Measurements from ENCODE around the gene CHIT1.

CHIT1 gene

GRCh38 chr1:203173566-203173965 is 55.9 kb downstream of the CHIT1 start:
- DNase-seq: no peak

DNA sequence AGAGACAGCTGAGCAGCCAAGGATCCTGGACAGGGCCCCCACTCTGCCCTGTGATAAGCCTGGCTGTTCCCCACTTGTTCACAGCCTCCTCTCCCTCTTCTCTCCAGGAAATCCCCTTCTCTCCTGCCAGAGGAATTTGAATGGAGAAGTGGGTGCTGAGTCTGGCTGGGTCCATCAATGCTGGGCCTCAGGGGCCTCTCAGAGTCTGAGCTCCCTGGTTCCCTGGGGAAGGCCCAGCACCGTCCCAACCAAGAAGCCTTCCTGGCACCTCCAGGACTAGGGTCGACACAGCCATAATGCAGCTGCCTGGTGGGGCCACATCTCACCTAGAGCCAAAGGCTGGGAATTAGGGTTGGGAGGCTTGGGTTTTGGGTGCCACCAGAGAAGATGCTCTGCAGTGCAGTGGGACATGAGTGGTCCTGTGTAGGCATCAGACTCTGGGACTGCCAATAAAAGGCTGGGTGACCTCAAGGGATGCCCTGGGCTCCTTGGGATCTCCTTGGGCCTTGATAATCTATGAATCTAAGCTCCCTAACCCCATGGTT is 56.4 kb downstream of the CHIT1 start:
- no peak for DNase-seq

DNA sequence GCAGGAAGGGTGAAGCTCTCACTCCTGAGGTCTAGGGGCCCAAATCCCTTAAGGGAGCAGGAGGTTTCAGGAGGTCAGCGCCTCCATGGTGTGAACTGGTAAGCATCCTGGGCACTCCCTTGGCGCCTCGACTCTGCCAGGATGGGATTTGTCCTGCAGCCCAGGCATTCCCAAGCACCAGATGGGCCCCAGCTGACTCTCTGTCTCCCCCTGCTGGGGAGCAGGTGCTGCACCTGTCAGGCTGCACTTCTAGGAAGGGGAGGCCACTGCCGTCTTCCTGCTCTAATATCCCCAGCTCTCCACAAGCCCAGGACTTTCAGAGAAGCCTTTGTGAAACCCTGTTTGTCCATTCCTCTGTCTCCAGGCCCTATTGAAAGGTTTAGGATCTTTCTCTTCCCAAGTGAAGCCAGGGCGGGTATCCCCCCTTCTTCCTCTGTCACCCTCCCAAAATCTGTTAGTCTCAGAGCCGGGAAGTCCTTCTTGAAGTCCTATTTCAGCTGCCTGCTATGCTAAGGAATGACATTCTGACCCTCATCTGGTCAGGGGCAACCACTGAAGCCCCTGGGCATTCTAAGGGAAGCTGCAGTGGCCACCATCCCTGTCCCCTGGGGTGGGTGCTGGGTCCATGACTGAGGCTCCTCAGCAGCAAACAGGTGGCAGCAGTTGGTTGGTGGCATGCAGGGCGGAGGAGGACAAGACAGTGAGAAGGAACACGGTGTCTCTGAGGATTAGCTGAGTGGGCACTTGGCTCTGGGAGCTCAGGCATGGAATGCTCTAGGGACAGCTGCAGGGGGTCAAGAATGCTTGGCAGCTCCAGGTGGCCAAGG is 57.1 kb downstream of the CHIT1 start:
- DNase-seq: peak; percentile 73

DNA sequence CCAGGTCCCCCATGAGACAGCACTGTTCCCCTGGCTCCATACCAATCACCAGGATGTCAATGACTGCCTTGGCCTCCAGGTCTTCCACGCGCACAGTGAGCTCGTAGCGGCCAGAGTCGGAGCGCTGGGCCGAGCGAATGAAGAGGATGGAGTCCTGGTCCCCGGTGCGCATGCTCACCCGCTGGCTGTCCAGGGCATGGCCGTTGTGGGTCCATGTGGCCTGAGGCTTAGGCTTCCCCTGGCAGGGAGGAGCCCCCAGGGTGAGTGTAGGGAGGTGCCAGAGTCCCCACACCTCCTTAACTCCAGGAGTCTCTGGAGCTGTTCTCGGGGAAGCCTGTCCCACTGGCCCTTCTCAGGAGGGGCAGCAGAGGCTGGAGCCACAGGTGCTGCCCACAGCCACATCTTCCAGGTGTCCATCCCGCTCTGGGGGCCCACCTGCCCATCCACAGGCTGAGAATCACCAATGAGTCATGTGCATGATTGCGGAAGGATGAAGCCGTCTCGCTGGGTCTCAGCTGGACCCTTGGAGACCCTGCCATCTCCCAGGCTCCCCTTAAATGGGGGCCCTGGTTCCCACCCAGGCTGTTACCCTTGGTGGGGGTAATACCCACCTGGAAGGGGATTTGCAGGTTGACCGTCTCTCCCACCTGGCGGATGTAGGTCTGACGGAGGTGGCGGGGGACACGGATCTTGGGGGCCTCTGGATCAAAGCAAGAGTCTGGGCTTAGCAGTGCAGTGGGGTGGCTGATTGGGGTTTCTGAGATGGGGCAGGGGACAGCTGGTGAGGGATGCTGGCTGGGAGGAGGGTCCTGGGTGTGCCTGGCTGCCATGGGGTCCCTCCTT is 57.9 kb downstream of the CHIT1 start:
- no peak for DNase-seq

GRCh38 chr1:203170625-203171330 is 58.7 kb downstream of the CHIT1 start:
- DNase-seq: no peak

DNA sequence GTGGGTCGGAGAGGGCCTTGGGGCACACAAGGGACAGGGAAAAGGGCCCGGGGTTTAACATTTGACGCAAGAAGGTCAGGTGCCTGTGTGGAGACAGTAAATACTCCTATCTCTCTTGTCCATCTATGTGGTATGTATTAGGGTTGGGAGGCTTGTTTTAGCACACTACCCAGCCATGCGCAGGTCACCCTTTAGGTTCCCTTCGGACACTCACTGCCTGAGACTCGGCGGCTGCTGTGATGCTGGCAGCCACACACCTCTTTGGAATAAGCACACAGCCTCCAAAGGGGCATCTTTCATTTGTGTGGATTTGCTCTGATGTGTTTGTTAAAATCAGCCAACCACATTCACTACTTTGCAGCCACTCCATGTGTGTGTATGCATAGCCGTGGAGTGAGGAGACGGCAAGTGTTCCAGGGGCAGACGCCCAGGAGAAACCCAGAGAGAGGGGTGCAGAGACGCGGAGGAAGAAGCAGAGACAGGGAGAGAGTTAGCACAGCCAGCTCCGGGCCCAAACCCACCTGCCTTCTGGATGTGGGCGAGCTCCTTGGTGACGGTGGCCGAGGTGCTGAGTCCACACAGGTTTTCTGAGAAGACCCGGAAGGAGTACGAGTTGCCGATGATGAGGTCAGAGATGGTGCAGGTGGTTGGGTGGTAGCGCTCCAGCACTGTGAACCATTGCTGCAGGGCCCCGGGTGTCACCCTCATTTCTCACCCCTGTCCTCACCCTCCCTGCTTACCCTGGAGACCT is 59.5 kb downstream of the CHIT1 start:
- DNase-seq: no peak

- DNase-seq: no peak
Measured at GRCh38 chr1:203168991-203169390, 60.5 kb downstream of the CHIT1 start.

DNA sequence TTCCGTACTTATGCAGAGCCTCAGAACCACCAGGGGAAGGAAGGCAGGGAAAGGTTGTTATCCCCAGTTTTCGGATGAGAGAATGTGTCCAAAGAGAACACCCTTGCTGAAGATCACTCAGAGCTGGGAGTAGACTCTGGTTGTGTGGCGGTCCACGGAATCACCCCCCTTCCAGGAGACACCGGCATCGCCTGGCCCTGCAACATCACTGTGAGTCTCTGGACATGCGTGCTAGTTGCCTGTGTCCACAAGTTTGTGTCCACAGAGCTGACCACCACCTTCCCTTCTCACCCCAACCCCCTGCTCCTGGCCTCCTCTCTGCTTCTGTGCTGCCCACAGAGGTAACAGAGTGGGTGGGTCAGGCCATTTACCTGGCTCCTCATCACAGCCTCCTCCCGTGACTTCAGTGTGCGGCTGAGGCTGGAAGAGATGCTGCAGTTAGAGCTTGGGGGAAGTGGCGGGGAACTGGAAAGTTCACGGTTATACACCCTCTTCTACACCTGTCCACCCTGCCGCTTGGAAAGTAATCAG is 61.2 kb downstream of the CHIT1 start:
- no peak for DNase-seq

- DNase-seq: no peak
Measured at GRCh38 chr1:203167913-203168200, 61.6 kb downstream of the CHIT1 start.

GRCh38 chr1:203167026-203167912 is 62.2 kb downstream of the CHIT1 start:
- DNase-seq: no peak

GRCh38 chr1:203166192-203166940 is 63.1 kb downstream of the CHIT1 start:
- no peak for DNase-seq

All from midbrain (tissue), 1 donor.